Peyer's patch (tissue), 4 donors: ENCODE data around the gene MT2A. TPM values are rescaled to one million over a fixed set of nuclear protein-coding genes. Genes with fewer than 3 reads are reported as not detected.
"Not testable (repeated sequence)": the region's sequence is repeated elsewhere in the genome, so short reads cannot be mapped to it uniquely, and the experiment has no call there.

Experiments
- DNase-seq, 3 donors: peaks; one replicate each; pipeline ENCODE4 v3.0.0-alpha.2; 2017 to 2019
- H3K27ac ChIP-seq, 4 donors: fragments of 200-600 bp; sonication (generic); one replicate each; pipeline ENCODE4 v1.5.1; 2016 to 2019
- H3K27me3 ChIP-seq, 2 donors: fragments of 200-600 bp; sonication (generic); one replicate each; pipeline ENCODE4 v1.5.1; 2019
- H3K36me3 ChIP-seq, 3 donors: fragments of 200-600 bp; sonication (generic); one replicate each; pipeline ENCODE4 v1.5.1; 2016 to 2019
- H3K4me1 ChIP-seq, 4 donors: fragments of 200-600 bp; sonication (generic); one replicate each; pipeline ENCODE4 v1.5.1; 2016 to 2019
- H3K4me3 ChIP-seq, 4 donors: fragments of 200-600 bp; sonication (generic); 1 replicate in 3 of 4; 2 replicates in 1 of 4; pipeline ENCODE4 v1.5.1; 2016 to 2019; ENCODE audit warnings: mild to moderate bottlenecking in 1 of 4
- H3K9me3 ChIP-seq, 4 donors: fragments of 200-600 bp; sonication (generic); one replicate each; pipeline ENCODE4 v1.5.1; 2016 to 2019; ENCODE audit warnings: mild to moderate bottlenecking in 1 of 4
- POLR2A ChIP-seq, 2 donors: fragments of 450-650 bp; IDR thresholded peaks; one replicate each; pipeline ENCODE4 v1.5.1; 2017; ENCODE audit warnings: antibody characterized with exemption in 2 of 2, mild to moderate bottlenecking in 2 of 2, moderate library complexity in 2 of 2
- total RNA-seq, 4 donors: library from RNA; depleted of rRNA; stranded (reverse); fragments of >200 nt; gene quantifications; one replicate each; pipeline ENCODE4 v1.1.0, GENCODE V29; 2016
- TF ChIP-seq, protein P1 (sequence below), 6 experiments: fragments of 450-650 bp in 4 of 6; fragments of 200-600 bp in 2 of 6; sonication (generic) in 1 of 6; IDR thresholded peaks; one replicate each; pipeline ENCODE4 v1.5.1; 2017 to 2019; ENCODE audit warnings: antibody characterized with exemption in 6 of 6, mild to moderate bottlenecking in 3 of 6, moderate library complexity in 1 of 6

The MT2A gene
- total RNA-seq, 4 donors from 2014 or later, result 33.2 to 1,072 (median 216) TPM

- Histone ChIP-seq H3K4me3 (no peak overlapping the region), H3K27ac (no peak overlapping the region), H3K9me3 (no peaks in the 10 kb centered on the region), H3K27me3 (no peaks in the 10 kb centered on the region), H3K36me3 (no peaks in the 10 kb centered on the region), H3K4me1 (peaks cover 0 to 23% (median 1%) of the 10 kb centered on the region in 4 donors)
- no peak for DNase-seq
- TF ChIP-seq, protein P1, sequence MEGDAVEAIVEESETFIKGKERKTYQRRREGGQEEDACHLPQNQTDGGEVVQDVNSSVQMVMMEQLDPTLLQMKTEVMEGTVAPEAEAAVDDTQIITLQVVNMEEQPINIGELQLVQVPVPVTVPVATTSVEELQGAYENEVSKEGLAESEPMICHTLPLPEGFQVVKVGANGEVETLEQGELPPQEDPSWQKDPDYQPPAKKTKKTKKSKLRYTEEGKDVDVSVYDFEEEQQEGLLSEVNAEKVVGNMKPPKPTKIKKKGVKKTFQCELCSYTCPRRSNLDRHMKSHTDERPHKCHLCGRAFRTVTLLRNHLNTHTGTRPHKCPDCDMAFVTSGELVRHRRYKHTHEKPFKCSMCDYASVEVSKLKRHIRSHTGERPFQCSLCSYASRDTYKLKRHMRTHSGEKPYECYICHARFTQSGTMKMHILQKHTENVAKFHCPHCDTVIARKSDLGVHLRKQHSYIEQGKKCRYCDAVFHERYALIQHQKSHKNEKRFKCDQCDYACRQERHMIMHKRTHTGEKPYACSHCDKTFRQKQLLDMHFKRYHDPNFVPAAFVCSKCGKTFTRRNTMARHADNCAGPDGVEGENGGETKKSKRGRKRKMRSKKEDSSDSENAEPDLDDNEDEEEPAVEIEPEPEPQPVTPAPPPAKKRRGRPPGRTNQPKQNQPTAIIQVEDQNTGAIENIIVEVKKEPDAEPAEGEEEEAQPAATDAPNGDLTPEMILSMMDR (IDR thresholded peaks at IDR 0.05), result no peak
- TF ChIP-seq POLR2A (IDR thresholded peaks at IDR 0.05), result no peak
These were observed 7.0 kb downstream of the MT2A start for GRCh38 chr16:56615353-56615752.

- DNase-seq, result no peak
- Histone ChIP-seq H3K27me3 (no peaks in the 10 kb centered on the region), H3K9me3 (no peaks in the 10 kb centered on the region), H3K36me3 (no peaks in the 10 kb centered on the region), H3K4me3 (peak overlapping the region; percentile 27 to 55 (median 41)), H3K4me1 (peaks cover 0 to 21% (median 0%) of the 10 kb centered on the region in 4 donors), H3K27ac (peak overlapping the region in 2 of 4 donors; percentile 35 to 47)
- no peak for TF ChIP-seq POLR2A (IDR thresholded peaks at IDR 0.05)
- TF ChIP-seq, protein P1 (IDR thresholded peaks at IDR 0.05), result no peak
These were observed 8.3 kb downstream of the MT2A start for GRCh38 chr16:56616608-56617211.

- Histone ChIP-seq H3K27ac (peak overlapping the region in 2 of 4 donors; percentile 35 to 47), H3K4me3 (peak overlapping the region; percentile 27 to 55 (median 41)), H3K9me3 (no peaks in the 10 kb centered on the region), H3K27me3 (no peaks in the 10 kb centered on the region), H3K4me1 (peaks cover 0 to 21% (median 0%) of the 10 kb centered on the region in 4 donors), H3K36me3 (no peaks in the 10 kb centered on the region)
- DNase-seq, result peak in 2 of 3 donors; percentile 77 to 86
- TF ChIP-seq, protein P1 (IDR thresholded peaks at IDR 0.05), result peak in 2 of 6 experiments; percentile 13 to 25
- no peak for TF ChIP-seq POLR2A (IDR thresholded peaks at IDR 0.05)
These were observed 9.1 kb downstream of the MT2A start for GRCh38 chr16:56617212-56618085.

DNA sequence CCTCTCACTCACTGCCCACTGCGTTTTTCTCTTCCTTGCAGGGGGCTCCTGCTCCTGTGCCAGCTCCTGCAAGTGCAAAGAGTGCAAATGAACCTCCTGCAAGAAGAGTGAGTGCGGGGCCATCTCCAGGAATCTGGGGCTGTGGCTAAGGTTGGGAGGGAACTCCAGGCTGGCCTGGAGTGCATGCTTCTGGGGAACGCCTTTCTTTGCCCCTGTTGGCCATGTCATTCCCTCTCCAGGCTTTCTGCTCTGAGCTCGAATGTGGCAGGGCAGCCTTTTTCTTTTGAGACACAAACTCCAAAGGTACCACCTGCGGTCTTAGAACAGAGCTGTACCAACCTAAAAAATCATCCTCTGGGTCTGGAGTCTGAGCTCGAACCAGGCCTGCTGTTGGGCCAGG is 9.8 kb downstream of the MT2A start:
- DNase-seq, result no peak
- TF ChIP-seq, protein P1 (IDR thresholded peaks at IDR 0.05), result no peak
- no peak for TF ChIP-seq POLR2A (IDR thresholded peaks at IDR 0.05)
- Histone ChIP-seq H3K36me3 (no peaks in the 10 kb centered on the region), H3K9me3 (no peaks in the 10 kb centered on the region), H3K27ac (no peak overlapping the region), H3K4me3 (no peak overlapping the region), H3K27me3 (no peaks in the 10 kb centered on the region), H3K4me1 (peaks cover 0 to 21% (median 0%) of the 10 kb centered on the region in 4 donors)

DNA sequence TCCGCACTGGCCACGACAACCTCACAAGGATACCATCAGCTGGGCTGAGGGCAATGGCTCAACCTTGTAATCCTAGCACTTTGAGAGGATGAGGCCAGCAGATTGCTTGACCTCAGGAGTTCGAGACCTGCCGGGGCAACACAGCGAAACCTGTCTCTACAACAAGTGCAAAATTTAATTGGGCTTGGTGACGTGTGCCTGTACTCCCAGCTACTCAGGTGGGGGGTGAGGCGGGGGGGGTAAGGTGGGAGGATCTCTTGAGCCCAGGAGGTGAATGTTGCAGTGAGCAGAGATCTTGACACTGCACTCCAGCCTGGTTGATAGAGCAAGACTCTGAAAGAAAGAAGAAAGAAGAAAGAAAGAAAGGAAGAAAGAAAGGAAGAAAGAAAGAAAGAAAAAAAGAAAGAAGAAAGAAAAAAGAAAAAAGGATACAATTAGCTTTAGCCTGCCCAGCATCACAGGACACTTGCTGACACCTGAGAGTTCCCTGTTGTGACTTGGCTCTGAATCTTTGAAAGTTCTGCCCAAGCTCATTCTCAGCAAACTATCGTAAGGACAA is 12.0 kb downstream of the MT2A start:
- no peaks in the 10 kb centered on the region for H3K27me3 ChIP-seq
- no peaks in the 10 kb centered on the region for H3K36me3 ChIP-seq
- DNase-seq, result no peak
- H3K4me3 ChIP-seq, result no peak overlapping the region
- H3K9me3 ChIP-seq, result no peaks in the 10 kb centered on the region
- peaks cover 0 to 21% (median 2%) of the 10 kb centered on the region in 4 donors for H3K4me1 ChIP-seq
- no peak overlapping the region for H3K27ac ChIP-seq
- TF ChIP-seq, protein P1 (IDR thresholded peaks at IDR 0.05), result no peak
- no peak for TF ChIP-seq POLR2A (IDR thresholded peaks at IDR 0.05)

DNA sequence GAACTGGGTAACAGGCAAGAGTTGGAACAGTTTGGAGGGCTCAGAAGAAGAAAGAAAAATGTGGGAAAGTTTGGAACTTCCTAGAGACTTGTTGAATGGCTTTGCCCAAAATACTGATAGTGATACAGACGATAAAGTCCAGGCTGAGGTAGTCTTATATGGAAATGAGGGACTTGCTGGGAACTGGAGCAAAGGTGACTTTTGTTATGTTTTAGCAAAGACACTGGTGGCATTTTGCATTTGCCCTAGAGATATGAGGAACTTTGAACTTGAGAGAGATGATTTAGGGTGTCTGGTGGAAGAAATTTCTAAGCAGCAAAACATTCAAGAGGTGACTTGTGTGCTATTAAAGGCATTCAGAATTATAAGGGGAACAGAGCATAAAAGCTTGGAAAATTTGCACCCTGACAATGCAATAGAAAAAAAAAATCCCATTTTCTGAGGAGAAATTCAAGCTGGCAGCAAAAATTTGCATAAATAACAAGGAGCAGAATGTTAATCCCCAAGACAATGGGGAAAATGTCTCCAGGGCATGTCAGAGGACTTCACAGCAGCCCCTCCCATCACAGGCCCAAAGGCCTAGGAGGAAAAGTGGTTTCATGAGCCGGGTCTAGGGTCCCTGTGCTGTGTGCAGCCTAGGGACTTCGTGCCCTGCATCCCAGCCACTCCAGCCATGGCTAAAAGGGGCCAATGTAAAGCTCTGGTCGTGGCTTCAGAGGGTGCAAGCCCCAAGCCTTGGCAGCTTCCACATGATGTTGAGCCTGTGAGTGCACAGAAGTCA is 13.5 kb downstream of the MT2A start:
- not testable (repeated sequence) for H3K4me3 ChIP-seq, H3K27me3 ChIP-seq, H3K27ac ChIP-seq, H3K36me3 ChIP-seq, H3K9me3 ChIP-seq, DNase-seq
- H3K4me1 ChIP-seq, result peaks cover 0 to 17% (median 4%) of the 10 kb centered on the region in 4 donors

- H3K4me1 ChIP-seq, H3K27me3 ChIP-seq, DNase-seq, H3K4me3 ChIP-seq, H3K36me3 ChIP-seq, H3K27ac ChIP-seq, H3K9me3 ChIP-seq: not testable (repeated sequence)
These were observed 14.8 kb downstream of the MT2A start for GRCh38 chr16:56623184-56623583.
